Measurements from ENCODE around the gene GRIK3.

GRIK3 gene

DNA sequence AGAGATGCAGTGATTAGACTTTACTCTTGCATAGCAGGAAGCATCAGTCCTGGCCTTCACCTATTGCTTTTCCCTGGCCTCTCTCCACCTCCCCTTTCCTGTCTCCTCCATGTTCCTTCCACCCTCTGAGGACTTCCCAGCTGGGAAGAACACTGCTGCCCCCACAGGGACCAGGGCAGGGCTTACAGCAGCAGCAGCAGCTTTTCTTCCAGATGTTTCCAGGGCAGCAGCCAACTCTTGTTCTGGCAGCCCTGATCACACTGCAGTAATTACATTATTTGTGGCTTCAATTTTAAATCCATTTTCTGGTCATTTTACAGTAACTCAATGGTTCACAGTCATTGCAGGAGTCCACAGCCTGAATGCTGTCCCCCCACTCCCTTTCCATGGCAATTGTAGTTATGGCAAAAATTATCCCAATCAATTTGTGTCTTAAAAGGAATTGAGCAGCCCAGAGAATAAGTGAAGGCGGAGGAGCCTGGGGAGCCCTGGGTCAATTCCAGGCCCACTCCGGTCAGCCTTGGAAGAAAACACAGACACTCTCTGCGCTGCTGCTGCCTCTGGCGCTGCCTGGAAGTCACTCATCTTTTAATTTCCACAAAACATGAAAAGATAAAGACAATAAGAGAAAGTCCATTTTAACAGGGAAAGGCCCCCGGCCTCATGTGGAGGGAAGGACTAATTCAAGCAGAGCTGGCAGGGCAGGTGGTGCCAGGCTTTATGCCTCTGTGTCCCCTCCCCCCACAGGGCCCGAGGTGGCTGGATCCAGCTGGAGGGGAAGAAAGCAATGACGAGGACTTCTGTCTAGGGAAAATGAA lies 148.6 kb downstream of the GRIK3 start:
- TF ChIP-seq, protein P1, sequence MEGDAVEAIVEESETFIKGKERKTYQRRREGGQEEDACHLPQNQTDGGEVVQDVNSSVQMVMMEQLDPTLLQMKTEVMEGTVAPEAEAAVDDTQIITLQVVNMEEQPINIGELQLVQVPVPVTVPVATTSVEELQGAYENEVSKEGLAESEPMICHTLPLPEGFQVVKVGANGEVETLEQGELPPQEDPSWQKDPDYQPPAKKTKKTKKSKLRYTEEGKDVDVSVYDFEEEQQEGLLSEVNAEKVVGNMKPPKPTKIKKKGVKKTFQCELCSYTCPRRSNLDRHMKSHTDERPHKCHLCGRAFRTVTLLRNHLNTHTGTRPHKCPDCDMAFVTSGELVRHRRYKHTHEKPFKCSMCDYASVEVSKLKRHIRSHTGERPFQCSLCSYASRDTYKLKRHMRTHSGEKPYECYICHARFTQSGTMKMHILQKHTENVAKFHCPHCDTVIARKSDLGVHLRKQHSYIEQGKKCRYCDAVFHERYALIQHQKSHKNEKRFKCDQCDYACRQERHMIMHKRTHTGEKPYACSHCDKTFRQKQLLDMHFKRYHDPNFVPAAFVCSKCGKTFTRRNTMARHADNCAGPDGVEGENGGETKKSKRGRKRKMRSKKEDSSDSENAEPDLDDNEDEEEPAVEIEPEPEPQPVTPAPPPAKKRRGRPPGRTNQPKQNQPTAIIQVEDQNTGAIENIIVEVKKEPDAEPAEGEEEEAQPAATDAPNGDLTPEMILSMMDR (IDR thresholded peaks at IDR 0.05; ENCODE audit: insufficient read depth, missing control alignments) = no peak
- DNase-seq (ENCODE audit: insufficient read length, low spot score) (no peak), FAIRE-seq (no peak)

DNA sequence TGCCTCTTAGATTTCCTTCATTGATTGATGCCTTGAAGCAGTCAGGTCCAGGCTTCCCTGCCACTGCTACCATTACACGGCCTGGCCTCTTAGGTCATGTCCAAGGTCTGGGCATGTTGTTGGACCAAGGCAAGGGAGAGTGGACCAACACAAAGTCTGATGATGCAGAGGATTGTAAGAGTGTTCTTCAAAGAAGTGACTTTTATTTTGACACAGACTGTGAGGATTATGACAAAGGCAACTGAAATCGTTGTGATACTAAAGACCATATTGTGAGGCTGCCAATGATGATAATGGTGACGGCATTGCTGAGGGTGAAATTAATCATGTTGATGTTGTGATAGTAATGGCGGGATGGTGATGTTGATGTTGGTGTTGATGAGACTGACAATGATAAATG lies 149.5 kb downstream of the GRIK3 start:
- no peak for FAIRE-seq
- TF ChIP-seq, protein P1 (IDR thresholded peaks at IDR 0.05; ENCODE audit: insufficient read depth, missing control alignments) = no peak
- no peak for DNase-seq (ENCODE audit: insufficient read length, low spot score)

DNA sequence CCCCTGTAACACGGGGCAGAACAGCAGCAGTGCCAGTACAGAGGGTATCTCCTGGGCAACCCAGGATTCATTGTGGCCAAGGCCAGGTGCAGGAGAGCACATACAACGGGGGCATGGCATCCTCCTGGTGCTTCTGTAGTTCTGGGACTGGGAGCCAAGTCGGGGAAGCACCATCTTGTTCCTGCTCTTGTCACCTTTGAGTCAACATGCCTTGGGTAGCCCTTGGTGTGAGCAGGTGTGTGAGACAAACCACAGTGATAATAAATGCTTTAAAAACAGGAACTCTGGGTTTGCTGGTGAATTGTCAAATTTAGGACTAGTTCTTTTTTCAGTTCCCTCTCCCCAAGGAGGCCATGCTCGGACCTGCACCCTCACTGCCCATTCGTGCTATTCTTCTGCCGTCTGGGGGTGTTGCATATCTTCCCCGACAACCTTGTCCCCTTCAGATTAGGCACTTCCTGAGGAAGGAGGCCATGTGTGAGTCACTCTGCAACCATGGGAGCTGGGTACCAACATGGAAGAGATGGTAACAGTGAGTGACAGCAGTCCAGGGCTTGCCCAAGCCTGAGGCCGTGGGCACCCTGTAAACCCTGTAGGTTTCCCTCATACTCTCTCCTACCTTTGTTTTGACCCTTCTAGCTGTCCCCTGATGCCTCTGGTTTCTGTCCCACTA lies 150.2 kb downstream of the GRIK3 start:
- DNase-seq (ENCODE audit: insufficient read length, low spot score) = no peak
- no peak for FAIRE-seq
- TF ChIP-seq, protein P1 (IDR thresholded peaks at IDR 0.05; ENCODE audit: insufficient read depth, missing control alignments) = no peak

DNA sequence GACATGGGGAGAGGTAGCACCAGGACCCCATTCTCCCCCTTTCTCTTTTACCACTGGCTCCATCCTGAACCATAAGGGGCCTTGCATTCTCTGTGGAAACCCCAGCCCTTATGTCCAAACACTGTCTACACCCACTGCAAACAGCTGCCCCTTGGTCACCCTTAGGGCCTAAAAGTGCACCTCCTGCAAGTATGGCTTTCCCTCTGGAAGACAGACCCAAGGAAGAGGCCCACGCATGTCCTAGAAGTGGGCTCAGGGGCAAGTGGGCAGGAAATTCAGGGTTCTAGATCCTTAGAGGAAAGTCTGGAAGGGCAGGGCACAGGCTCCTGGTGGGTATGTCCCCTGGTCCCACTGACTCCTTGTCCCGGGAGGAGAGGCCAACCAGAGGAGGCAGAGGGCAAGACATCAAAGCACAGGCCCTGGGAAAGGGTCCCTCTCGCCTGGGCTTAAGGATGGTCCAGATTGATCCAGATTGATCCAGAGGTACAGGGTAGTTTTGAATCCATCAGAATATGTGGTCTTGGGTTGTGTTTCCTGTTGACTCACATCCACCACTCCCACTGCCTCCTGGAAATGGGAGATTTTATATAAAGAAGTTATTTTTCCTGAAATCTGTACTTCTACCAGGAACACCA lies 150.9 kb downstream of the GRIK3 start:
- DNase-seq (ENCODE audit: insufficient read length, low spot score) (no peak), FAIRE-seq (no peak)
- TF ChIP-seq, protein P1 (IDR thresholded peaks at IDR 0.05; ENCODE audit: insufficient read depth, missing control alignments) = no peak

DNA sequence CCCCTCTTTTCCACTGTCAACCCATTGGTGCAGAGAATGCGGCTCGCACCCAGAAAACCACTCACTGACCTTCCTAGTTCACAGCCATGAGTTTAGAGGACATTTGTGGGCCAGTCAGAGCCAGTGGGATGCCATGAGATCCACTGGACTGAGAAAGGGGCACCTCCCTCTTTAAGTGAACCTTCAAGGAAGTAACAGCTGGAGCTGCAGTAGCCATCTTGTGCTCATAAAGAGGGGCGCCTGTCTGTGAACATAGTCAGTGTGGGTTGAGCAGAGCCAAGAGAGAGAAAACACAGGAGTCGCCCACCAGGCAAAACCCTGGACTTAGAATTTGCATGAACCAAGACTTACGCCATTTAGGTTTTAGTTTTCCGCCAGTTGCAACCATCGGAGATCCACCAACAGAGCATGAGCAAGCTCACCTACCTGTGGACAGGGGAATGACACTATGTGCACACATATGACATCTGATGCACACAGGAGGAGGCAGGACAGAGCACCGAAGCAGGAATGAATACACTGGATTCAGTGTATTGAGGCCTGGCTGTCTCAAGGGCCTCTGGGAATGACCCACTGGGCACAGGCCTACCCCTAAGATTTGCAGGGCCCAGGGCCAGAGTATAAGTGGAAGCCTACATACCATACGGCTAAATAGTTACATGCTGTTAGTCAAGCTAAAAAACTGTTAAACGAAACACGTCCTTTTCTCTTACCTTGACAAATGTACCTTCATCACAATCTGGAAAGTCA lies 151.6 kb downstream of the GRIK3 start:
- TF ChIP-seq, protein P1 (IDR thresholded peaks at IDR 0.05; ENCODE audit: insufficient read depth, missing control alignments) = no peak
- no peak for DNase-seq (ENCODE audit: insufficient read length, low spot score)
- FAIRE-seq = no peak

DNA sequence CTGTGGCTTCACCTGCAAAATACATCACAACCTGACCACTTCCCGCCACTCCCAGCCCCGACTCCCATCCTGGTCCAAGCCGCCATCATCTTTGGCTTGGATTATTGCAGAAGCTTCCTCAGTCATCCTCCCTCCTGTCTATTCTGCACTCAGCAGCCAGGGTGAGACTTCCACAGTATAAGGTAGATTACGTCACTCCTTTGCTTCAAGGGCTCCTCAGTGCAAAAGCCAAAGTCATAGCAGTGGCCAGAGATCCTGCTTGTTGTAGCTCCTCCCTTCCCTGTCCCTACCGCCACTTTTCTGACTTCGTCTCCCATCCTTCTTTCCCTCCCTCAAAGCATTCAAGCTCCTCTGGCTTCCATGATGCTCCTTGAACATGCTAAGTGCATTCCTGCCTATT lies 152.8 kb downstream of the GRIK3 start:
- DNase-seq (ENCODE audit: insufficient read length, low spot score) (no peak), FAIRE-seq (no peak)
- TF ChIP-seq, protein P1 (IDR thresholded peaks at IDR 0.05; ENCODE audit: insufficient read depth, missing control alignments) = no peak
